Thoracic aorta (tissue), 2 donors: ENCODE data around the gene LRRN4. TPM values are rescaled to one million over a fixed set of nuclear protein-coding genes. Genes with fewer than 3 reads are reported as not detected.

Experiments used
- ATAC-seq: fragments of 150-250 bp; one replicate; pipeline ENCODE4 v1.8.0; 2017; ENCODE audit warnings: low read depth; ENCODE audit not compliant: insufficient number of reproducible peaks, low FRiP score
- DNase-seq: peaks from one replicate; pipeline ENCODE4 v3.0.0-alpha.2; 2020; ENCODE audit warnings: low spot score
- H3K27ac ChIP-seq, 2 donors: fragments of 200-600 bp; sonication (generic); 1 replicate in 1 of 2; 2 replicates in 1 of 2; pipeline ENCODE4 v1.5.1; 2016; ENCODE audit warnings: mild to moderate bottlenecking in 2 of 2, moderate library complexity in 2 of 2
- H3K27me3 ChIP-seq: fragments of 200-600 bp; sonication (generic); replicated peaks from 2 replicates; pipeline ENCODE4 v1.6.0; 2016; ENCODE audit warnings: mild to moderate bottlenecking; ENCODE audit not compliant: insufficient read depth
- H3K36me3 ChIP-seq: fragments of 200-600 bp; sonication (generic); one replicate; pipeline ENCODE4 v1.5.1; 2016
- H3K4me1 ChIP-seq, 2 donors: fragments of 200-600 bp; sonication (generic); 1 replicate in 1 of 2; 2 replicates in 1 of 2; pipeline versions ENCODE4 v1.5.1 to v1.6.0; 2016; ENCODE audit warnings: low read depth in 2 of 2, mild to moderate bottlenecking in 1 of 2; ENCODE audit not compliant: control insufficient read depth in 1 of 2
- H3K4me3 ChIP-seq: fragments of 200-600 bp; sonication (generic); 2 replicates; pipeline ENCODE4 v1.5.1; 2016; ENCODE audit warnings: mild to moderate bottlenecking
- H3K9me3 ChIP-seq: fragments of 200-600 bp; sonication (generic); 2 replicates; pipeline ENCODE4 v1.5.1; 2016
- CTCF ChIP-seq: fragments of 200-600 bp; sonication (generic); IDR thresholded peaks from one replicate; pipeline ENCODE4 v1.5.1; 2019; ENCODE audit warnings: antibody characterized with exemption
- total RNA-seq, 2 donors: library from RNA; depleted of rRNA; stranded (reverse); fragments of >200 nt; gene quantifications; one replicate each; pipeline versions ENCODE4 v1.1.0 to v1.2.3, GENCODE V29; 2016

LRRN4 gene
- total RNA-seq, 2 donors from 2014 or later = 0.27 TPM; not detected in 1

- Histone ChIP-seq H3K4me3 (no peak overlapping the region), H3K27ac (no peak overlapping the region), H3K4me1 (peaks cover 12 to 13% of the 10 kb centered on the region in 2 donors), H3K9me3 (no peaks in the 10 kb centered on the region), H3K36me3 (peaks cover 7% of the 10 kb centered on the region), H3K27me3 (no peaks in the 10 kb centered on the region)
- DNase-seq (no peak), ATAC-seq (no peak)
- TF ChIP-seq CTCF = no peak
Observed at GRCh38 chr20:6028818-6029217, 25.0 kb downstream of the LRRN4 start.

DNA sequence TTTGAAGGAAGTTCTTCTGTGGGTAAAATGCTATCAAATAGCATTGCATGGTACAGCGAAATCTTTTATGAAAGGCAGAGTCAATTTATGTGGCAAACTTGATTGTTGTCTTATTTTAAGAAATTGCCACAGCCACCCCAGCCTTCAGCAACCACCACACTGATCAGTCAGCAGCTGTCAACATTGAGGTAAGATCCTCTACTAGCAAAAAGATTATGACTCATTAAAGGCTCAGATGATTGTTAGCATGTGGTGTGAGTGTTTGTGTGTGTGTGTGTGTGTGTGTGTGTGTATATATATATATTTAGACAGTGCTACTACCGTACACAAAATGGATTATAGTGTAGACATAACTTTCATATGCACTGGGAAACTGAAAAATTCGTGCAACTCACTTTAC is 27.8 kb downstream of the LRRN4 start:
- Histone ChIP-seq H3K4me1 (peaks cover 11% of the 10 kb centered on the region in 2 donors), H3K27ac (no peak overlapping the region), H3K27me3 (no peaks in the 10 kb centered on the region), H3K36me3 (peaks cover 12% of the 10 kb centered on the region), H3K9me3 (no peaks in the 10 kb centered on the region), H3K4me3 (no peak overlapping the region)
- no peak for TF ChIP-seq CTCF
- DNase-seq (no peak), ATAC-seq (no peak)

GRCh38 chr20:6024768-6025167 is 29.1 kb downstream of the LRRN4 start:
- Histone ChIP-seq H3K27ac (no peak overlapping the region), H3K9me3 (no peaks in the 10 kb centered on the region), H3K36me3 (peaks cover 12% of the 10 kb centered on the region), H3K4me3 (no peak overlapping the region), H3K4me1 (peaks cover 11% of the 10 kb centered on the region in 2 donors), H3K27me3 (no peaks in the 10 kb centered on the region)
- no peak for DNase-seq
- ATAC-seq = no peak
- TF ChIP-seq CTCF = no peak

GRCh38 chr20:6017880-6018279 is 36.0 kb downstream of the LRRN4 start:
- DNase-seq = no peak
- H3K27me3 ChIP-seq = no peaks in the 10 kb centered on the region
- H3K4me3 ChIP-seq = no peak overlapping the region
- TF ChIP-seq CTCF = no peak
- H3K36me3 ChIP-seq = no peaks in the 10 kb centered on the region
- no peaks in the 10 kb centered on the region for H3K9me3 ChIP-seq
- ATAC-seq = no peak
- H3K27ac ChIP-seq = no peak overlapping the region
- no peaks in the 10 kb centered on the region for H3K4me1 ChIP-seq

- no peak overlapping the region for H3K27ac ChIP-seq
- no peak for TF ChIP-seq CTCF
- DNase-seq (no peak), ATAC-seq (no peak)
- no peak overlapping the region for H3K4me3 ChIP-seq
- no peaks in the 10 kb centered on the region for H3K9me3 ChIP-seq
- no peaks in the 10 kb centered on the region for H3K27me3 ChIP-seq
- no peaks in the 10 kb centered on the region for H3K36me3 ChIP-seq
- H3K4me1 ChIP-seq = no peaks in the 10 kb centered on the region
Observed at GRCh38 chr20:6017467-6017866, 36.4 kb downstream of the LRRN4 start.
